NCI-H345 treated with DMSO at 0.1 percent for 48 hours (cell line): Measurements from ENCODE around the gene PFDN6.
"Not testable (repeated sequence)": the region's sequence is repeated elsewhere in the genome, so short reads cannot be mapped to it uniquely, and the experiment has no call there.

Experiments
- DNase-seq: peaks from one replicate; lab custom pipeline; 2025; ENCODE audit not compliant: unreplicated experiment; lab: John Stamatoyannopoulos, UW

The PFDN6 gene

GRCh38 chr6:33288921-33289783, at the start of gene PFDN6, which contains the start of gene WDR46:
Gene PFDN6, plus strand, starts transcription at chr6:33289601. Its CDS starts 256 bp downstream, at chr6:33289857.
Gene WDR46, minus strand, starts transcription at chr6:33289239. Its CDS starts 69 bp downstream, at chr6:33289170.
- DNase-seq = peak; percentile 97

- DNase-seq = no peak
These were observed 47.4 kb upstream of the PFDN6 start for GRCh38 chr6:33241968-33242367.

GRCh38 chr6:33243476-33243875, 45.9 kb upstream of the PFDN6 start:
- DNase-seq = no peak

- DNase-seq = peak; percentile 70
These were observed 41.3 kb upstream of the PFDN6 start for GRCh38 chr6:33247977-33248642.

GRCh38 chr6:33248643-33248931, 40.8 kb upstream of the PFDN6 start:
- peak; percentile 70 for DNase-seq

GRCh38 chr6:33248932-33249731, 40.3 kb upstream of the PFDN6 start:
- DNase-seq = peak; percentile 95

GRCh38 chr6:33249732-33250630, 39.4 kb upstream of the PFDN6 start:
- DNase-seq = no peak

- DNase-seq = no peak
These were observed 38.7 kb upstream of the PFDN6 start for GRCh38 chr6:33250731-33251130.

GRCh38 chr6:33251395-33252012, 37.9 kb upstream of the PFDN6 start:
- DNase-seq = no peak

- DNase-seq = no peak
These were observed 36.6 kb upstream of the PFDN6 start for GRCh38 chr6:33252759-33253158.

- DNase-seq = no peak
These were observed 34.8 kb upstream of the PFDN6 start for GRCh38 chr6:33254591-33254990.

GRCh38 chr6:33259032-33259431, 30.4 kb upstream of the PFDN6 start:
- no peak for DNase-seq

GRCh38 chr6:33262490-33262889, 26.9 kb upstream of the PFDN6 start:
- DNase-seq = not testable (repeated sequence)

- DNase-seq = no peak
These were observed 25.4 kb upstream of the PFDN6 start for GRCh38 chr6:33264015-33264414.

- no peak for DNase-seq
These were observed 18.3 kb upstream of the PFDN6 start for GRCh38 chr6:33271117-33271467.

- DNase-seq = peak; percentile 96
These were observed 17.7 kb upstream of the PFDN6 start, which contains the start of the genes RPS18 and VPS52 for GRCh38 chr6:33271468-33272274. Gene RPS18, plus strand, starts transcription at chr6:33272075. Its CDS starts 45 bp downstream, at chr6:33272120. Gene VPS52, minus strand, starts transcription at chr6:33271876. Its CDS starts 201 bp downstream, at chr6:33271675.

- no peak for DNase-seq
These were observed 16.9 kb upstream of the PFDN6 start for GRCh38 chr6:33272275-33273128.
